Tibial nerve (tissue), 4 donors: ENCODE results near the gene PSME2.

ENCODE experiments used
- EP300 ChIP-seq, 2 donors: sonication (generic); formaldehyde crosslinking; IDR thresholded peaks; one replicate each; pipeline ENCODE4 v1.6.1; 2017; ENCODE audit warnings: antibody characterized with exemption in 2 of 2, mild to moderate bottlenecking in 1 of 2
- POLR2A ChIP-seq, 2 donors: fragments of 450-650 bp; IDR thresholded peaks; one replicate each; pipeline ENCODE4 v1.6.1; 2017; ENCODE audit warnings: antibody characterized with exemption in 2 of 2, mild to moderate bottlenecking in 2 of 2, moderate library complexity in 2 of 2
- TF ChIP-seq, protein P1 (sequence below), 5 experiments: fragments of 200-600 bp in 3 of 5; fragments of 450-650 bp in 2 of 5; sonication (generic) in 3 of 5; IDR thresholded peaks; one replicate each; pipeline ENCODE4 v1.5.1; 2016 to 2019; ENCODE audit warnings: antibody characterized with exemption in 5 of 5, mild to moderate bottlenecking in 3 of 5, moderate library complexity in 2 of 5

DNA sequence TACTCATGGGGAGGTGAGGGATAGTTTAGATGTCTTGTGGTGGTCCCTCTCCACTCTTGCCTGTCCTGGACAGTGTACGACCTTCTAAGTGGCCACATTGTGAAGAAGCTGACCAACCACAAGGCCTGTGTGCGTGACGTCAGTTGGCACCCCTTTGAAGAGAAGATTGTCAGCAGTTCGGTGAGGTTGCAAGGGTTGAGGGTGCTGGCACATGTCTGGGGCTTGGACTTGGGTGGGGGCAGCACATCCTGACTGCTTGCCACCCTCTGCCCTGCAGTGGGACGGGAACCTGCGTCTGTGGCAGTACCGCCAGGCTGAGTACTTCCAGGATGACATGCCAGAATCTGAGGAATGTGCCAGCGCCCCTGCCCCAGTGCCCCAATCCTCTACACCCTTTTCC, 23.5 kb downstream of the PSME2 start:
- TF ChIP-seq, protein P1, sequence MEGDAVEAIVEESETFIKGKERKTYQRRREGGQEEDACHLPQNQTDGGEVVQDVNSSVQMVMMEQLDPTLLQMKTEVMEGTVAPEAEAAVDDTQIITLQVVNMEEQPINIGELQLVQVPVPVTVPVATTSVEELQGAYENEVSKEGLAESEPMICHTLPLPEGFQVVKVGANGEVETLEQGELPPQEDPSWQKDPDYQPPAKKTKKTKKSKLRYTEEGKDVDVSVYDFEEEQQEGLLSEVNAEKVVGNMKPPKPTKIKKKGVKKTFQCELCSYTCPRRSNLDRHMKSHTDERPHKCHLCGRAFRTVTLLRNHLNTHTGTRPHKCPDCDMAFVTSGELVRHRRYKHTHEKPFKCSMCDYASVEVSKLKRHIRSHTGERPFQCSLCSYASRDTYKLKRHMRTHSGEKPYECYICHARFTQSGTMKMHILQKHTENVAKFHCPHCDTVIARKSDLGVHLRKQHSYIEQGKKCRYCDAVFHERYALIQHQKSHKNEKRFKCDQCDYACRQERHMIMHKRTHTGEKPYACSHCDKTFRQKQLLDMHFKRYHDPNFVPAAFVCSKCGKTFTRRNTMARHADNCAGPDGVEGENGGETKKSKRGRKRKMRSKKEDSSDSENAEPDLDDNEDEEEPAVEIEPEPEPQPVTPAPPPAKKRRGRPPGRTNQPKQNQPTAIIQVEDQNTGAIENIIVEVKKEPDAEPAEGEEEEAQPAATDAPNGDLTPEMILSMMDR (IDR thresholded peaks at IDR 0.05) = no peak
- no peak for TF ChIP-seq EP300 (IDR thresholded peaks at IDR 0.05)
- TF ChIP-seq POLR2A (IDR thresholded peaks at IDR 0.05) = no peak
